Activated B cell treated with CpG ODN at 0.5 μM for 24 hours (primary cell): ENCODE measurements around the gene AVPI1. TPM values are rescaled to one million over a fixed set of nuclear protein-coding genes. Genes with fewer than 3 reads are reported as not detected.
"Not testable (repeated sequence)": the region's sequence is repeated elsewhere in the genome, so short reads cannot be mapped to it uniquely, and the experiment has no call there.

Source experiments
- ATAC-seq: fragments of 200-7000 bp; cut with Tn5 transposase; one replicate; pipeline ENCODE4 v1.10.0; 2021; ENCODE audit warnings: low read depth, mild to moderate bottlenecking, moderate library complexity
- CTCF ChIA-PET: fragments of 350-600 bp; sonication (Branson Sonifier 250); formaldehyde crosslinking; loops from one replicate; lab custom pipeline; 2021; ENCODE audit warnings: antibody characterized with exemption; lab: Charles Lee
- POLR2A ChIA-PET: fragments of 350-600 bp; sonication (Branson Sonifier 250); formaldehyde crosslinking; loops from one replicate; lab custom pipeline; 2021; ENCODE audit warnings: antibody characterized with exemption; lab: Charles Lee
- DNase-seq: peaks from one replicate; pipeline ENCODE4 v3.0.0; 2022
- H3K27ac Mint-ChIP-seq: one replicate; pipeline ENCODE4 v1.8.0; 2020; ENCODE audit warnings: mixed read lengths
- H3K27me3 Mint-ChIP-seq: one replicate; pipeline ENCODE4 v1.8.0; 2021; ENCODE audit warnings: mixed read lengths
- H3K36me3 Mint-ChIP-seq: one replicate; pipeline ENCODE4 v1.8.0; 2021; ENCODE audit warnings: low read depth, mixed read lengths
- H3K4me1 Mint-ChIP-seq: one replicate; pipeline ENCODE4 v1.8.0; 2021; ENCODE audit warnings: mixed read lengths
- H3K4me3 Mint-ChIP-seq: one replicate; pipeline ENCODE4 v1.8.0; 2020; ENCODE audit warnings: mild to moderate bottlenecking, mixed read lengths
- H3K9me3 Mint-ChIP-seq: one replicate; pipeline ENCODE4 v1.8.0; 2020; ENCODE audit warnings: mixed read lengths
- intact Hi-C: fragments of 100-400 bp; cut with micrococcal nuclease; formaldehyde crosslinking; loops from one replicate; pipeline ENCODE4 v1.15.1; 2024
- total RNA-seq: library from RNA; stranded (reverse); gene quantifications from 2 replicates; pipeline ENCODE4 v1.2.3, GENCODE V29; 2022
- TF ChIP-seq, protein P1 (sequence below): fragments of 200-600 bp; IDR thresholded peaks from one replicate; pipeline ENCODE4 v1.8.0; 2022; ENCODE audit warnings: antibody characterized with exemption, mild to moderate bottlenecking

AVPI1 gene
- total RNA-seq, 1 donor from 2014 or later: 0.51 TPM

DNA sequence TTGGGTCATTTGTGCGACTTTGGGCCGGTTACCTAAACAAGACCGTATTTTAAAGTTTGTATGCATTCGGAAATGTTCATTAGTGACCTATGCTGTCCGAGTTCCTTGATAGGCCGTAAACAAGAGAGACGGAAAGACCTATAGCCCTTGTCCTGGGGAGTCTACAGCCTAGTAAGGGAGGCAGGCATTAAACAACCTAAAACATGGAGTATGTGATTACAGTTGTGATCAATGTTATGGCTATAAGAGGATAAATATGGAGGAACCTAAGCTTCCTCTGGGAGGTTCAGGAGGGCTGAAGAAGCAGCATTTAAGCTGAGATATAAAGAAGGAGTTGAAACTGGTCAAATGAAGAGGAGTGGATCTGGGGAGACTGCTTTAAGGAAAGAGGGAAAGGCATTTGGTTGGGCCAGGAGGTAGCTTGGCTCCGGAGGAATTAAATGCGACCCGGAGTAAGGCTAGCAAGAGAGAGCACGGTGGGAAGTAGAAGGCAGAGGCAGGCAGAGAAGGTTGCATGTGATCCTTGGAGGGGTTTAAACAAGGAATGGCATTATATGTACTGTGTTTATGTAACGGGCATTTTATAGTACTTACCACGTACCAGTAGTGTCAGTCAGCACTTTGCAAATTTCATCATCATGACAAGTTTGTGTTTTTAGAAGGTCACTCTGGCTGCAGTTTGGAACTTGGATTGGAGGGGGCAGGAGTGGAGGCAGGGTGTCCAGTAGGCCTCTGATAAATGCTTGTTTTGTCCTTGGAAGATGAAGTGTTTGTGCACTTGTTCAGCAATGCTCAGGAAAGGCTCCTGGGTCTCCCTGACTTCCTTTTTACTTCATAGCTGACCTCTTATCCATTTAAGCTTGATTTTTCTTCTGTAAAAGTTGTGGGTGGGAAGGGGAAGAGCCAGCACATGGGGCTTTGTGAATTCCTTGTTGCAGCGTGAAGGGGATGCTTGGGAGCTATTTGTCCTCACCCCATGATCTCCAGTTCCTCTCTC lies 1.0 kb upstream of the AVPI1 start:
- ATAC-seq (no peak), DNase-seq (no peak)
- ChIA-PET POLR2A (interaction anchor here (0.7 to 2.9 kb wide), 6 partner anchors 10 to 48 kb away, joined by 3 to 44 read pairs (median 4); partner anchors contain the start of genes MARVELD1 and ZFYVE27), CTCF (interaction anchor here (0.8 to 2.6 kb wide), 9 partner anchors 11 to 357 kb away, joined by 3 to 36 read pairs (median 8); partner anchors contain the start of gene ZFYVE27)
- H3K4me3 Mint-ChIP-seq: peak overlapping the region; percentile 87
- intact Hi-C loops: loop anchor here (1.0 to 5.0 kb wide), 8 partner anchors 11 to 354 kb away; partner anchors contain the start of genes MMS19, MORN4, PI4K2A and RRP12
- peaks cover 9% of the 10 kb centered on the region for H3K4me1 Mint-ChIP-seq
- no peaks in the 10 kb centered on the region for H3K9me3 Mint-ChIP-seq
- H3K36me3 Mint-ChIP-seq: no peaks in the 10 kb centered on the region
- TF ChIP-seq, protein P1, sequence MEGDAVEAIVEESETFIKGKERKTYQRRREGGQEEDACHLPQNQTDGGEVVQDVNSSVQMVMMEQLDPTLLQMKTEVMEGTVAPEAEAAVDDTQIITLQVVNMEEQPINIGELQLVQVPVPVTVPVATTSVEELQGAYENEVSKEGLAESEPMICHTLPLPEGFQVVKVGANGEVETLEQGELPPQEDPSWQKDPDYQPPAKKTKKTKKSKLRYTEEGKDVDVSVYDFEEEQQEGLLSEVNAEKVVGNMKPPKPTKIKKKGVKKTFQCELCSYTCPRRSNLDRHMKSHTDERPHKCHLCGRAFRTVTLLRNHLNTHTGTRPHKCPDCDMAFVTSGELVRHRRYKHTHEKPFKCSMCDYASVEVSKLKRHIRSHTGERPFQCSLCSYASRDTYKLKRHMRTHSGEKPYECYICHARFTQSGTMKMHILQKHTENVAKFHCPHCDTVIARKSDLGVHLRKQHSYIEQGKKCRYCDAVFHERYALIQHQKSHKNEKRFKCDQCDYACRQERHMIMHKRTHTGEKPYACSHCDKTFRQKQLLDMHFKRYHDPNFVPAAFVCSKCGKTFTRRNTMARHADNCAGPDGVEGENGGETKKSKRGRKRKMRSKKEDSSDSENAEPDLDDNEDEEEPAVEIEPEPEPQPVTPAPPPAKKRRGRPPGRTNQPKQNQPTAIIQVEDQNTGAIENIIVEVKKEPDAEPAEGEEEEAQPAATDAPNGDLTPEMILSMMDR: no peak
- H3K27me3 Mint-ChIP-seq: no peaks in the 10 kb centered on the region
- H3K27ac Mint-ChIP-seq: peak overlapping the region; percentile 46

- TF ChIP-seq, protein P1: no peak
- no peak for DNase-seq
- Mint-ChIP-seq H3K36me3 (no peaks in the 10 kb centered on the region), H3K9me3 (no peaks in the 10 kb centered on the region), H3K27me3 (no peaks in the 10 kb centered on the region), H3K4me1 (peaks cover 9% of the 10 kb centered on the region), H3K27ac (peak overlapping the region; percentile 35), H3K4me3 (peak overlapping the region; percentile 87)
- no peak for ATAC-seq
- POLR2A ChIA-PET: interaction anchor here (0.7 to 2.9 kb wide), 8 partner anchors 8 to 242 kb away, joined by 3 to 44 read pairs (median 4); partner anchors contain the start of genes MARVELD1, PI4K2A and ZFYVE27
- CTCF ChIA-PET: interaction anchor here (0.8 to 2.6 kb wide), 10 partner anchors 9 to 359 kb away, joined by 3 to 36 read pairs (median 6); partner anchors contain the start of gene ZFYVE27
- intact Hi-C loops: loop anchor here (5.0 kb wide), 1 partner anchor 356 kb away; no protein-coding TSS in a partner anchor
Observed at GRCh38 chr10:97686301-97686961, 610 bp downstream of the AVPI1 start.

DNA sequence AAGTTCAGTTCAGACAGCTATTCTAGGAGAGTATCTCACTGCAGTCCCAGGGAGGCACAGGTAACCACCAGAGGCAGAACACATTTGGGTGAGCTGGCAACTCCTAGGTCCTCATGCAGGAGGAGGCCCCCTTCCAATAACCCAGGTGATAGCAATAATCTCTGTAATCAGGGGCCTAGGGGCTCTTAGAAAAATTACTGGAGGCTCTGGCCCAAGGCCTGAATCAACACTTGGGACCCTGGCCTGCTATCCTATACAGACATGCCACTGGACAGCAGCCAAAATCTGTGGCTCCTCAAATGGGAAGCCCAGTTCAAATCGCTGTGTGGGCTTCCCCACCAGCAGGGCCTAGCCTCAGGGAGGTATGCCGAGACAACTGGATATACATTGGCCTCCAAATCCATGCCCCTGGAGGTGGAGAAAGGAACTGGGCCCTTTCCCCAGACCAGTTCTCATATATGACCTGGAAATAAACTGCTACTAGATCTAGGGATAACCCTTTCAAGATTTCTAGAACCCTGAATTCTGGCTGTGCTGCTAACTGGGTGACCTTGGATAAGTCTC lies 1.6 kb downstream of the AVPI1 start:
- intact Hi-C loops: loop anchor here (5.0 kb wide), 1 partner anchor 357 kb away; no protein-coding TSS in a partner anchor
- Mint-ChIP-seq H3K27me3 (no peaks in the 10 kb centered on the region), H3K36me3 (no peaks in the 10 kb centered on the region), H3K27ac (no peak overlapping the region), H3K9me3 (no peaks in the 10 kb centered on the region), H3K4me1 (peaks cover 9% of the 10 kb centered on the region), H3K4me3 (no peak overlapping the region)
- ATAC-seq (no peak), DNase-seq (no peak)
- CTCF ChIA-PET: interaction anchor here (2.0 to 2.6 kb wide), 3 partner anchors 8 to 356 kb away, joined by 8 to 36 read pairs (median 16); no protein-coding TSS in a partner anchor
- TF ChIP-seq, protein P1: no peak
- POLR2A ChIA-PET: interaction anchor here (1.8 to 2.9 kb wide), 2 partner anchors 28 to 44 kb away, joined by 16 to 18 read pairs; partner anchors contain the start of genes MARVELD1 and PI4K2A

GRCh38 chr10:97684866-97685394 lies 2.1 kb downstream of the AVPI1 start:
- CTCF ChIA-PET: no interaction called here
- H3K27ac Mint-ChIP-seq: no peak overlapping the region

GRCh38 chr10:97684368-97684713 lies 2.7 kb downstream of the AVPI1 start:
- H3K4me1 Mint-ChIP-seq, intact Hi-C loops, H3K9me3 Mint-ChIP-seq, DNase-seq, H3K4me3 Mint-ChIP-seq, H3K27me3 Mint-ChIP-seq, H3K27ac Mint-ChIP-seq, POLR2A ChIA-PET, H3K36me3 Mint-ChIP-seq, ATAC-seq: not testable (repeated sequence)
- CTCF ChIA-PET: interaction anchor here (1.1 kb wide), 1 partner anchor 17 kb away, joined by 3 read pairs; no protein-coding TSS in a partner anchor

More at GRCh38 chr10:97684866-97685394, 2.1 kb downstream of the AVPI1 start:
- H3K4me1 Mint-ChIP-seq: peaks cover 9% of the 10 kb centered on the region
- H3K36me3 Mint-ChIP-seq: no peaks in the 10 kb centered on the region
- no peak for DNase-seq
- intact Hi-C loops: loop anchor here (5.0 kb wide), 1 partner anchor 357 kb away; no protein-coding TSS in a partner anchor
- POLR2A ChIA-PET: no interaction called here
- ATAC-seq: no peak
- H3K9me3 Mint-ChIP-seq: no peaks in the 10 kb centered on the region
- H3K4me3 Mint-ChIP-seq: no peak overlapping the region
- H3K27me3 Mint-ChIP-seq: no peaks in the 10 kb centered on the region
- TF ChIP-seq, protein P1: no peak
